Measurements from ENCODE around the gene BZW2. TPM values are rescaled to one million over a fixed set of nuclear protein-coding genes. Genes with fewer than 3 reads are reported as not detected.

Gene BZW2
- total and polyA plus RNA-seq, 2 of the 13 experiments (the other 11 are each of a cell fraction or from before 2014, with no cell fraction given) = 21.8 to 95.2 TPM

GRCh38 chr7:16753102-16753931 is 107.3 kb downstream of the BZW2 start, which contains the start of gene TSPAN13 (continued):
- TF ChIP-seq KAT8 (CRISPR knock-in tag; IDR thresholded peaks at IDR 0.05) = 0 out of 2 replicates have a peak, but pooled peaks have one; percentile 16
- peak; percentile 90; the same call in 1 of the 2 replicates for TF ChIP-seq MTF2 (CRISPR knock-in tag; IDR thresholded peaks at IDR 0.05; ENCODE audit: borderline replicate concordance)
- TF ChIP-seq, protein P1, sequence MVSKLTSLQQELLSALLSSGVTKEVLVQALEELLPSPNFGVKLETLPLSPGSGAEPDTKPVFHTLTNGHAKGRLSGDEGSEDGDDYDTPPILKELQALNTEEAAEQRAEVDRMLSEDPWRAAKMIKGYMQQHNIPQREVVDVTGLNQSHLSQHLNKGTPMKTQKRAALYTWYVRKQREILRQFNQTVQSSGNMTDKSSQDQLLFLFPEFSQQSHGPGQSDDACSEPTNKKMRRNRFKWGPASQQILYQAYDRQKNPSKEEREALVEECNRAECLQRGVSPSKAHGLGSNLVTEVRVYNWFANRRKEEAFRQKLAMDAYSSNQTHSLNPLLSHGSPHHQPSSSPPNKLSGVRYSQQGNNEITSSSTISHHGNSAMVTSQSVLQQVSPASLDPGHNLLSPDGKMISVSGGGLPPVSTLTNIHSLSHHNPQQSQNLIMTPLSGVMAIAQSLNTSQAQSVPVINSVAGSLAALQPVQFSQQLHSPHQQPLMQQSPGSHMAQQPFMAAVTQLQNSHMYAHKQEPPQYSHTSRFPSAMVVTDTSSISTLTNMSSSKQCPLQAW (CRISPR knock-in tag; IDR thresholded peaks at IDR 0.05) = peak; percentile 38; the same call in 1 of the 2 replicates
- 0 out of 2 replicates have a peak, but pooled peaks have one; percentile 4 for TF ChIP-seq KMT2A (CRISPR knock-in tag; IDR thresholded peaks at IDR 0.05)
- TF ChIP-seq HNF1A (IDR thresholded peaks at IDR 0.05; ENCODE audit: low read depth) = no peak
- TF ChIP-seq HNF1A (CRISPR knock-in tag; IDR thresholded peaks at IDR 0.05; ENCODE audit: borderline replicate concordance) = no peak
- TF ChIP-seq, protein P2, sequence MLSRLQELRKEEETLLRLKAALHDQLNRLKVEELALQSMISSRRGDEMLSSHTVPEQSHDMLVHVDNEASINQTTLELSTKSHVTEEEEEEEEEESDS (CRISPR knock-in tag; IDR thresholded peaks at IDR 0.05; ENCODE audit: borderline replicate concordance) = 0 out of 2 replicates have a peak, but pooled peaks have one; percentile 66
- no peak for TF ChIP-seq DZIP1 (CRISPR knock-in tag; IDR thresholded peaks at IDR 0.05)
- TF ChIP-seq KLF9 (CRISPR knock-in tag; IDR thresholded peaks at IDR 0.05; ENCODE audit: low read depth) = no peak
- TF ChIP-seq SOX6 (IDR thresholded peaks at IDR 0.05) = no peak
- peak; percentile 56; the same call in 1 of the 2 replicates for TF ChIP-seq SOX6 (CRISPR knock-in tag; IDR thresholded peaks at IDR 0.05)
- 0 out of 2 replicates have a peak, but pooled peaks have one; percentile 47 for TF ChIP-seq ZNF30 (CRISPR knock-in tag; IDR thresholded peaks at IDR 0.05)
- TF ChIP-seq HIC2 (CRISPR knock-in tag; IDR thresholded peaks at IDR 0.05; ENCODE audit: low read depth) = no peak
- TF ChIP-seq MLXIP (CRISPR knock-in tag; IDR thresholded peaks at IDR 0.05; ENCODE audit: borderline replicate concordance) = no peak
